Neural cell (in vitro differentiated cells): ENCODE measurements around the gene MUC22. TPM values are rescaled to one million over a fixed set of nuclear protein-coding genes. Genes with fewer than 3 reads are reported as not detected.

Experiments used
- H2AFZ ChIP-seq: fragments of 200-600, 300-800 bp; sonication (generic), shearing (Covaris generic); 2 replicates; pipeline ENCODE4 v1.6.0; 2014; ENCODE audit warnings: low read depth, mild to moderate bottlenecking, antibody characterized with exemption, low read length, moderate library complexity
- H3F3A ChIP-seq: fragments of 200-600 bp; shearing (Covaris generic); 2 replicates; pipeline ENCODE4 v1.6.1; 2016; ENCODE audit warnings: mild to moderate bottlenecking, moderate library complexity, mixed read lengths, antibody characterized with exemption, low read length; ENCODE audit not compliant: insufficient read depth, poor library complexity, severe bottlenecking
- H3K27ac ChIP-seq: fragments of 200-600, 300-800 bp; sonication (generic), shearing (Covaris generic); 2 replicates; pipeline ENCODE4 v1.5.1; 2014; ENCODE audit warnings: mild to moderate bottlenecking, low read length, moderate library complexity
- H3K27me3 ChIP-seq: fragments of 300-800, 200-600 bp; sonication (generic), shearing (Covaris generic); 2 replicates; pipeline ENCODE4 v1.6.0; 2014; ENCODE audit warnings: mild to moderate bottlenecking, low read depth, low read length, moderate library complexity; ENCODE audit not compliant: insufficient read depth
- H3K36me3 ChIP-seq: fragments of 300-800, 200-600 bp; sonication (generic), shearing (Covaris generic); 2 replicates; pipeline ENCODE4 v1.5.1; 2014; ENCODE audit warnings: mild to moderate bottlenecking, antibody characterized with exemption, low read length, moderate library complexity; ENCODE audit not compliant: insufficient read depth
- H3K4me2 ChIP-seq: fragments of 300-800, 200-600 bp; sonication (generic), shearing (Covaris generic); 2 replicates; pipeline ENCODE4 v1.6.0; 2014; ENCODE audit warnings: mild to moderate bottlenecking, low read length
- H3K4me3 ChIP-seq: fragments of 300-800, 200-600 bp; sonication (generic), shearing (Covaris generic); 2 replicates; pipeline ENCODE4 v1.5.1; 2014; ENCODE audit warnings: mild to moderate bottlenecking, low read length, moderate library complexity
- H3K79me2 ChIP-seq: fragments of 200-600 bp; shearing (Covaris generic); replicated peaks from 2 replicates; pipeline ENCODE4 v1.6.0; 2014; ENCODE audit warnings: mild to moderate bottlenecking, low read length, moderate library complexity; ENCODE audit not compliant: insufficient read depth
- H3K9ac ChIP-seq: fragments of 300-800, 200-600 bp; sonication (generic), shearing (Covaris generic); 2 replicates; pipeline ENCODE4 v1.6.1; 2016; ENCODE audit warnings: mild to moderate bottlenecking, low read length, mixed read lengths
- H3K9me2 ChIP-seq: fragments of 200-600 bp; shearing (Covaris generic); 2 replicates; pipeline ENCODE4 v1.6.1; 2016; ENCODE audit warnings: mild to moderate bottlenecking, low read length, mixed read lengths; ENCODE audit not compliant: insufficient read depth
- H3K9me3 ChIP-seq: fragments of 200-600, 300-800 bp; sonication (generic), shearing (Covaris generic); 2 replicates; pipeline ENCODE4 v1.6.1; 2016; ENCODE audit warnings: mild to moderate bottlenecking, mixed run types, low read length, moderate library complexity, mixed read lengths
- H4K20me1 ChIP-seq: fragments of 200-600 bp; shearing (Covaris generic); 2 replicates; pipeline ENCODE4 v1.6.1; 2016; ENCODE audit warnings: mild to moderate bottlenecking, mixed run types; ENCODE audit not compliant: insufficient read depth
- EP300 ChIP-seq: fragments of 450-650 bp; conservative IDR thresholded peaks from 2 replicates; pipeline ENCODE4 v1.6.1; 2014; ENCODE audit warnings: antibody characterized with exemption, mild to moderate bottlenecking, moderate library complexity; ENCODE audit not compliant: poor library complexity, severe bottlenecking
- EZH2 ChIP-seq: fragments of 200-600, 300-800 bp; shearing (Covaris generic), sonication (generic); IDR thresholded peaks from 2 replicates; pipeline ENCODE4 v1.6.1; 2014; ENCODE audit warnings: antibody characterized with exemption, low read length, borderline replicate concordance, mild to moderate bottlenecking; ENCODE audit not compliant: insufficient read depth, poor library complexity, severe bottlenecking
- MXI1 ChIP-seq: fragments of 450-650 bp; conservative IDR thresholded peaks from 2 replicates; pipeline ENCODE4 v1.6.1; 2014; ENCODE audit warnings: antibody characterized with exemption, mild to moderate bottlenecking; ENCODE audit not compliant: poor library complexity, severe bottlenecking
- POLR2AphosphoS5 ChIP-seq: IDR thresholded peaks from 2 replicates; pipeline ENCODE4 v1.6.1; 2012
- RAD21 ChIP-seq: fragments of 450-650 bp; conservative IDR thresholded peaks from 2 replicates; pipeline ENCODE4 v1.6.1; 2014; ENCODE audit warnings: antibody characterized with exemption, mild to moderate bottlenecking, moderate library complexity
- SMC3 ChIP-seq: fragments of 450-650 bp; conservative IDR thresholded peaks from 2 replicates; pipeline ENCODE4 v1.6.1; 2014; ENCODE audit warnings: antibody characterized with exemption, mild to moderate bottlenecking, moderate library complexity; ENCODE audit not compliant: poor library complexity
- TAF1 ChIP-seq: IDR thresholded peaks from 2 replicates; pipeline ENCODE4 v1.6.1; 2012; ENCODE audit warnings: low read depth
- polyA plus RNA-seq: library from polyadenylated mRNA; depleted of rRNA; stranded (reverse); fragments of >200 nt; gene quantifications from 2 replicates; pipeline ENCODE4 v1.2.3, GENCODE V29; 2014
- TF ChIP-seq, protein P1 (sequence below): fragments of 450-650 bp; IDR thresholded peaks from 2 replicates; pipeline ENCODE4 v1.5.1; 2014; ENCODE audit warnings: antibody characterized with exemption, mild to moderate bottlenecking, moderate library complexity; ENCODE audit not compliant: poor library complexity, severe bottlenecking
- TF ChIP-seq, protein P2 (sequence below): IDR thresholded peaks from 2 replicates; pipeline ENCODE4 v1.6.1; 2012; ENCODE audit warnings: borderline replicate concordance

MUC22 gene
- polyA plus RNA-seq, 1 donor from 2014 or later, result not detected

- H3K79me2 ChIP-seq, result no peaks in the 10 kb centered on the region
- H4K20me1 ChIP-seq, result no peaks in the 10 kb centered on the region
- H3F3A ChIP-seq, result no peaks in the 10 kb centered on the region
- H3K27me3 ChIP-seq, result no peaks in the 10 kb centered on the region
- TF ChIP-seq TAF1, result no peak
- TF ChIP-seq, protein P1, sequence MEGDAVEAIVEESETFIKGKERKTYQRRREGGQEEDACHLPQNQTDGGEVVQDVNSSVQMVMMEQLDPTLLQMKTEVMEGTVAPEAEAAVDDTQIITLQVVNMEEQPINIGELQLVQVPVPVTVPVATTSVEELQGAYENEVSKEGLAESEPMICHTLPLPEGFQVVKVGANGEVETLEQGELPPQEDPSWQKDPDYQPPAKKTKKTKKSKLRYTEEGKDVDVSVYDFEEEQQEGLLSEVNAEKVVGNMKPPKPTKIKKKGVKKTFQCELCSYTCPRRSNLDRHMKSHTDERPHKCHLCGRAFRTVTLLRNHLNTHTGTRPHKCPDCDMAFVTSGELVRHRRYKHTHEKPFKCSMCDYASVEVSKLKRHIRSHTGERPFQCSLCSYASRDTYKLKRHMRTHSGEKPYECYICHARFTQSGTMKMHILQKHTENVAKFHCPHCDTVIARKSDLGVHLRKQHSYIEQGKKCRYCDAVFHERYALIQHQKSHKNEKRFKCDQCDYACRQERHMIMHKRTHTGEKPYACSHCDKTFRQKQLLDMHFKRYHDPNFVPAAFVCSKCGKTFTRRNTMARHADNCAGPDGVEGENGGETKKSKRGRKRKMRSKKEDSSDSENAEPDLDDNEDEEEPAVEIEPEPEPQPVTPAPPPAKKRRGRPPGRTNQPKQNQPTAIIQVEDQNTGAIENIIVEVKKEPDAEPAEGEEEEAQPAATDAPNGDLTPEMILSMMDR, result no peak
- no peak for TF ChIP-seq EZH2
- TF ChIP-seq, protein P2, sequence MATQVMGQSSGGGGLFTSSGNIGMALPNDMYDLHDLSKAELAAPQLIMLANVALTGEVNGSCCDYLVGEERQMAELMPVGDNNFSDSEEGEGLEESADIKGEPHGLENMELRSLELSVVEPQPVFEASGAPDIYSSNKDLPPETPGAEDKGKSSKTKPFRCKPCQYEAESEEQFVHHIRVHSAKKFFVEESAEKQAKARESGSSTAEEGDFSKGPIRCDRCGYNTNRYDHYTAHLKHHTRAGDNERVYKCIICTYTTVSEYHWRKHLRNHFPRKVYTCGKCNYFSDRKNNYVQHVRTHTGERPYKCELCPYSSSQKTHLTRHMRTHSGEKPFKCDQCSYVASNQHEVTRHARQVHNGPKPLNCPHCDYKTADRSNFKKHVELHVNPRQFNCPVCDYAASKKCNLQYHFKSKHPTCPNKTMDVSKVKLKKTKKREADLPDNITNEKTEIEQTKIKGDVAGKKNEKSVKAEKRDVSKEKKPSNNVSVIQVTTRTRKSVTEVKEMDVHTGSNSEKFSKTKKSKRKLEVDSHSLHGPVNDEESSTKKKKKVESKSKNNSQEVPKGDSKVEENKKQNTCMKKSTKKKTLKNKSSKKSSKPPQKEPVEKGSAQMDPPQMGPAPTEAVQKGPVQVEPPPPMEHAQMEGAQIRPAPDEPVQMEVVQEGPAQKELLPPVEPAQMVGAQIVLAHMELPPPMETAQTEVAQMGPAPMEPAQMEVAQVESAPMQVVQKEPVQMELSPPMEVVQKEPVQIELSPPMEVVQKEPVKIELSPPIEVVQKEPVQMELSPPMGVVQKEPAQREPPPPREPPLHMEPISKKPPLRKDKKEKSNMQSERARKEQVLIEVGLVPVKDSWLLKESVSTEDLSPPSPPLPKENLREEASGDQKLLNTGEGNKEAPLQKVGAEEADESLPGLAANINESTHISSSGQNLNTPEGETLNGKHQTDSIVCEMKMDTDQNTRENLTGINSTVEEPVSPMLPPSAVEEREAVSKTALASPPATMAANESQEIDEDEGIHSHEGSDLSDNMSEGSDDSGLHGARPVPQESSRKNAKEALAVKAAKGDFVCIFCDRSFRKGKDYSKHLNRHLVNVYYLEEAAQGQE, result no peak
- TF ChIP-seq SMC3, result no peak
- TF ChIP-seq POLR2AphosphoS5, result no peak
- TF ChIP-seq EP300, result no peak
- no peak for TF ChIP-seq MXI1
- TF ChIP-seq RAD21, result no peak
- H2AFZ ChIP-seq, result no peak within 1 kb of the TSS
- H3K9me3 ChIP-seq, result no peaks in the 10 kb centered on the region
- H3K9me2 ChIP-seq, result no peaks in the 10 kb centered on the region
- H3K27ac ChIP-seq, result no peak within 1 kb of the TSS
- no peaks in the 10 kb centered on the region for H3K36me3 ChIP-seq
- no peak within 1 kb of the TSS for H3K4me3 ChIP-seq
- no peak within 1 kb of the TSS for H3K4me2 ChIP-seq
- no peak within 1 kb of the TSS for H3K9ac ChIP-seq
Measured at GRCh38 chr6:30983439-30983838, 26.8 kb upstream of the MUC22 start, which contains the start of gene MUC21. TSS of gene MUC21 (plus strand) at chr6:30983718. CDS start at chr6:30983959, 241 bp downstream.

- no peak for TF ChIP-seq POLR2AphosphoS5
- TF ChIP-seq RAD21, result no peak
- TF ChIP-seq SMC3, result no peak
- no peak for TF ChIP-seq EZH2
- no peak for TF ChIP-seq EP300
- TF ChIP-seq MXI1, result no peak
- TF ChIP-seq, protein P1, result no peak
- no peak for TF ChIP-seq TAF1
- TF ChIP-seq, protein P2, result no peak
- Histone ChIP-seq H3K9me2 (no peaks in the 10 kb centered on the region), H3K9me3 (no peaks in the 10 kb centered on the region), H3K36me3 (no peaks in the 10 kb centered on the region), H3K27ac (no peak overlapping the region), H3K79me2 (no peaks in the 10 kb centered on the region), H3K27me3 (no peaks in the 10 kb centered on the region), H4K20me1 (no peaks in the 10 kb centered on the region), H3K9ac (no peak overlapping the region), H3K4me2 (no peak overlapping the region), H3K4me3 (no peak overlapping the region), H3F3A (no peaks in the 10 kb centered on the region), H2AFZ (no peak overlapping the region)
Measured at GRCh38 chr6:30985490-30985889, 24.8 kb upstream of the MUC22 start.
